Mesenteric fat pad (tissue), 1 donor: ENCODE results near the gene COL4A6. TPM values are rescaled to one million over a fixed set of nuclear protein-coding genes. Genes with fewer than 3 reads are reported as not detected.
"Not testable (repeated sequence)": the region's sequence is repeated elsewhere in the genome, so short reads cannot be mapped to it uniquely, and the experiment has no call there.

Experiments
- DNase-seq: peaks from one replicate; pipeline ENCODE4 v3.0.0-alpha.2; 2020; ENCODE audit warnings: low spot score
- long read RNA-seq: library from polyadenylated mRNA; unstranded; transcript quantifications from one replicate; pipeline ENCODE4 v2.0.0, GENCODE V29; 2020
- total RNA-seq: library from RNA; stranded (reverse); fragmentation: NEBNext Ultra II Directional; extraction: Animal tissue kit (Norgen Biotek cat#: 25700); gene quantifications from one replicate; pipeline ENCODE4 v1.2.1, GENCODE V29; 2021
- donor health status: DM: yes; HTN: yes; CAD: no.

The COL4A6 gene
- 0.16 TPM for total RNA-seq
- long read RNA-seq: 0 reads

- no peak for DNase-seq
Measured at GRCh38 chrX:108438110-108438623, at the start of gene COL4A6. Gene COL4A6, minus strand, starts transcription at chrX:108438422. Its CDS starts 226 bp downstream, at chrX:108438196.

DNA sequence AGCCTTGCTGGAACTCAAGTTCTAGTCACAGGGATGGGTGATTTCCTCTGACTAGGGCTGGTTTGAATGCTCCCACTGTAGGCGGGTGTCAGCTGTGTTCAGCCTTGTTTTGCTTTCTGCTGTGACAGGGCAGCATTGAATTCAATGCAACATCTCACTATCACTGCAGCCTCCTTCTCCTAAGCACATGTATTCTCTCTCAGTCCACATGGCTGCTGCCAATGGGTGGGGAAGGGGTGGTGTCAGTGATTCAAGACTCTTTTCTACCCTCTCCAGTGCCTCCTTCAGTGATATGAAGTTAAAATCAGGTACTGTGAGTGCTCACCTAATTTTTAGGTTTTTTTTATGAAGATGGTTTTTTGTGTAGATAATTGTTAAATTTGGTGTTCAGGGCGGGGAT is 47.7 kb upstream of the COL4A6 start:
- DNase-seq: no peak

GRCh38 chrX:108484251-108484650 is 46.0 kb upstream of the COL4A6 start:
- no peak for DNase-seq

DNA sequence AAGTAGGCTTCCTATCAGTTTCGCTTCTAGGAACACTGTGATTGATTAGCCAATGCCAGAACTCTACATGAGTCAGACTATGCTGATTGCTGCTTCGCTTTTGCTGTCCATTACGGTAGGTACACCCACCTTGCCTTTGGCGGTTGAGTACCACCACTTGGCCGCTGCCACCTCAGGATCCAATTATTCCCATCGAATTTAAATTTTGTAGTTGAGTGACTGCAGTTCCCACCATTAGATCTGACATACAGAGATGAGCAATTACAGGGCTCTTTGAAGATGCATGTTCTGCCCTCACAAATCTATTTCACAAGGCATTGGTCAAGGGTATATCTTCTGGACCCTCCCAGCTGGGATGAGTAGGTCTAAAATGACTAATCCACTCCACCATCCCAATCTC is 43.3 kb upstream of the COL4A6 start:
- DNase-seq: not testable (repeated sequence)

GRCh38 chrX:108473979-108474378 is 35.8 kb upstream of the COL4A6 start:
- DNase-seq: no peak

DNA sequence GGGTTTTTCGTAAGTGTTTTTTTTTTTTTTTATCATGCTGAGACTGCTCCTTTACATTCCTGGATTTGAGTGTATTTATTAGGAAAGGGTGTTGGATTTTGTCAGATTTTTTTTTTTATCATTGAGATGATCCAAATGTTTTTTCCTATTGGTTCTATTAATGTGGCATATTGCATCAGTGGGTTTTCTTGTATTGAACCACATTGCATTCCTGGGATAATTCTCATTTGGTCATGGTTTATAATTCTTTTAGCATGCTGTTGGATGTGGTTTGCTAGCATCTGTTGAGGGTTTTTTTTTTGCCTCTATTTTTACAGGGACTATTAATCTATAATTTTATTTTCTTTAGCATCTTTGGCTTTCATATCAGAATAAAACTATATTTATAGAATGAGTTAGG is 30.3 kb upstream of the COL4A6 start:
- DNase-seq: no peak

DNA sequence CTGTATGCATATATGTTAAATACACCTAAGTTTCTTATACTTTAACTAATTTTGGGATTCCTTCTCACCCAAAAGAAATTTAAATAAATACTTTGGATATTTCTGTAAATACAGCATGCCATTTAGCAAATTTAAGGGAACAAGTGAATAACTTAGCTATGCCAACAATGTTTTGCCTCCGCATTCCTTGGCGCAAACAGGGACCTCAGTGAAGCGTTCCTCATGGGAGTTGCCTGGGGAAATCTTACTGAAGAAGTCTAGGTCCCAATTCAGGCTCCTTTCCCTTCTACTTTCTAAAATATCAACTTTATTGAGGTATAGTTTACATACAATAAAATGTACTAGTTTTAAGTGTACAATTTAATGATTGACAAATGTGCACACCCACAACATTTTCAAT is 26.4 kb upstream of the COL4A6 start:
- no peak for DNase-seq

- no peak for DNase-seq
Measured at GRCh38 chrX:108456971-108457477, 18.8 kb upstream of the COL4A6 start.

DNA sequence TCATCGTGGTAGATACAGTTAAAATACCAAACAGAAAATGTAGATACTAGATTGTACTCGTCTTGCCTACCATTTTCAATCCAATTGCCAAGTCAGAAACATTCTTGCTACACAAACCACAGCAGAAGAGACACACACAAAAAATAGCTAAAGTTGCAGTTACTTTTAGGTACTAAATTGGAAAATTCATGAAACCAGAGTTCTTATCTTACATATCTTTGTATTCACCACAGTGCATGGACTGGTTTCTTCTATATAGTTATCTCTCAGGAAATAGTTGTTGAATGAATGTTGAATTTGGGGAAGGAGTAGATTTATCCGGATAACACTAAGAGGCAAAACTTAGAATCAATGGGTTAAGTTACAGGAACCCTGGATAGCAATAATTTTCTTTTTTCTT is 15.6 kb upstream of the COL4A6 start:
- DNase-seq: no peak

DNA sequence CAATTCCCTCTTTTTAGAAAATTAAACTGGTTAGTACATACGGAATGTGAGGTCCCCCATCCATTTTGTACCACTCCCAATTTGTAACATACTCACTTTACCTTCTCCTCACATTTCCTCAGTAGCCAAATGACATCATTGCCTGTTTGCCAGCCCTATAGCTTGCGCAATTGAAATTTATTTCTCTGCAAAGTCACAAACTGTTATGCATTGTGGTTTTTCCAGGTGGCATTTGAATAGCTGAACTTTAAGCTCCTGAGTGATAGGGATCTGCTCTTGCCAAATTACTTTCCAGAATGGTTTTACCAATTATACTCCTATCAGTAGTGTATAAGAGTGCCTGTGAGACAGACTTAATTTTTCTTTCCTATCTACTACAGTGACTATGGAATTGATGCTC is 9.1 kb upstream of the COL4A6 start:
- no peak for DNase-seq

GRCh38 chrX:108442901-108443464 is 4.8 kb upstream of the COL4A6 start:
- no peak for DNase-seq

DNA sequence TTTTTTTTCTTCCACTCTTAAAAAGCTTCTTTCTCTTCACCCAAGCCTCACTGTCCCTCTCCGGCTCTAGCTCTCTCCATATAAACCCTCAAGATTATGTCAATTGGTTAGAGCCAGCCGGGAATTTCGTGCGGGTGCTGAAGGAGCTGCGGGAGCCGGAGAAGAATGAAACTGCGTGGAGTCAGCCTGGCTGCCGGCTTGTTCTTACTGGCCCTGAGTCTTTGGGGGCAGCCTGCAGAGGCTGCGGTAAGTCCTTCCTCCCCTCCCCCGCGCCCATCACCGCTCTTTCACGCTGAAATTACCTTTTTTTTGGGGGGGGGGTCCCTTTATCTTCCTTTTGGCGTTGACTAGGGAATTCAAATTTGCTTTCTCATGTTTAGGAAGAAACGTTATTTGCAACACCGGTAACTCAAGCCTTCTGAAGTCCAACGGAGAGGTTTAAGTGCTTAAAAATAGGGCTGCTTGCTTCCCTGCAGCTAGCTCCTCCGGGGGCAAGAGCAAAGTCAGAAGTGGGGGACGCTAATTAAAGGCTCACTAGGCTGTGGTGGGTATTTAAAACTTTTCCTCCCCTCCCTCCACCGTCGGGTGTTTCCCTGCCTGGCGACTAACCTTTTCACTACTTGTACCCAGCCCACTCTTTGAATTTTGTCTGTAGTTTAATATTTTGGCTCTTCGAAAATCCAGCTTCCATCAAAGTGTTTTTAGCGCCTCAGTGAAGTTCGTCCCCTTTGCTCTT is 1.9 kb upstream of the COL4A6 start:
- DNase-seq: no peak

DNA sequence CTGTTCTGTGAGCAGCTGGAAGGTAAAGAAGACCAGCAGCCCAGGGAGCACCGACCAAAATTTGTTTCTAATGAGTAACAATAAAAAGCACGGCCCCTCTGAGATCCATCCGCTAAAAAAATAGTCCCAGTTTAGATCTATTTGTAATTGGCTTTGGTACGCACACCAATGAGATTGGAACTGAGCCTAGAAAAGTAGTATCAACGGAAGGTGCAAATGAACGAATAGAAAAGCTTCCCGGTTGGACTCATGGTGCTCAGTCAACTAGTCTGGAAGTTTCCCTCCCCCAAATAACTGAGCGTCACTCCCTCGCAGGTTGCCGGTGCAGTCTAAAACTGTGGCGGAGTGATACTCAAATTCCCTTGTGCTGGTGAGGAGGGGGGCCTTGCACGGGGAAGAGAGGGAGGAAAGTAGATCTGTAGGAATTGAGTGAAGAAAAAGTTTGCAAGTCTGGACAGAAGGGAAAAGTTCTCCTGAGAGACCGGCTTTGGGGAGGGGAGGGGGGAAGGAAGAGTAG is 1.3 kb upstream of the COL4A6 start, which contains the start of gene COL4A5:
COL4A5 (plus strand) TSS at position 413 of the 517 bp plus-strand sequence. CDS start 288 bp downstream, outside the sequence.
- DNase-seq: no peak

- no peak for DNase-seq
Measured at GRCh38 chrX:108437349-108438109, 693 bp downstream of the COL4A6 start.

GRCh38 chrX:108435261-108435660 is 3.0 kb downstream of the COL4A6 start:
- DNase-seq: no peak

DNA sequence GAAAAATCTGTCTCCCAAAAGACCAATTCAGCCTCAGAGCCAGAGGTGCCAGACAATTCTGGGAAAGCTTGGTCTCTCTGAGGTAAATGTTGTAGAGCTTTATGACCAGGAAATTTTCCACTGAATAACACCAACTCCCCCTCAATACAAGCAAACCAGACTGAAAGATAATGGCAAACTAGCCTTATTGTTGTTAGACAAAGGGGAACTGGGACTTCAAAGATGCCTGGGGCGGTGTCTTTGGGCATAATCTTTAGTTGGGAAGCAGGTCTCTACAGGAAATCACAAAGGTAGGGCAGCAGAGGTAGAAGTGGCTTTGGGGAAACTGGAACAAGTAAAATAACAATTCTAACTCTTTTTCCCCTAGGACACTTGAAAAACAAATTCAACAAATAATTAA is 12.0 kb downstream of the COL4A6 start:
- no peak for DNase-seq

DNA sequence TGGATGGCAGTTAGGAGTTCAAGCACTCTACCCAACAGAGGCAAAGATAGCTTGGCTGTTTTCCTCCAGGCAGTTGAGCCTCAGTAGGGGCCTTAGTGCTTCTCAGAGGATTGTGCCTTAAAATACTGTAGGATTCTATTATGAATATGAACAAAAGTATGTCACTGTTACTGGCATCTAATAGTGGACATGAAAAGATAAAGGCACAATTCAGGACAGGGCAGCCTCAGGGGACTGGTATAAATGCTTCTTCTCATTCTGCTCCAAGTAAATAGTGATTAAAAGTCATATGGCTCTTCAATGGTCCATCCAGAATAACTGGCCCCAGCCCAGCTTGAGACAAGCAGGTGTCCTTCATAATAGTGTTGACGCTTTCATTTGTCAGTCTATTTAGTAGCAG is 17.7 kb downstream of the COL4A6 start:
- no peak for DNase-seq

- DNase-seq: no peak
Measured at GRCh38 chrX:108419401-108419800, 18.8 kb downstream of the COL4A6 start.

- no peak for DNase-seq
Measured at GRCh38 chrX:108417257-108417656, 21.0 kb downstream of the COL4A6 start.

DNA sequence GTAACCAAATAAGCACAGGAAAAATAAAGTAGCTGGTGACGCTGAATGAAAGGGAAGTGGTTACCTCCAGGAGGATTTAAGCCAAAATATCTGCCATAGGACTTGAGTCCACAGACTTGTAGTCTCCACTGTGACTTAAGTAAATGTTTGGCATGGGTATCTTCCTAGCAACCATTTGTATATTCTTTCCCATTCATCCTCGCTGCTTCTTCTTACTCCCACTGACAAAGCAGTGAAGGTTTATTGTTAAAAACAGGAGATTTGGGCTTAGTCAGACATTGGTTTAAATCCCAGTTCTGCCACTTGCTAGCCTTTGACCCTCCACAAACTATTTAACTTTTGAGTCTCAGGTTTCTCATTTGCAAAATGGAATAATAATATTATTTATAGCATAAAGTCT is 22.3 kb downstream of the COL4A6 start:
- no peak for DNase-seq

GRCh38 chrX:108415146-108415545 is 23.1 kb downstream of the COL4A6 start:
- no peak for DNase-seq

GRCh38 chrX:108412783-108413182 is 25.4 kb downstream of the COL4A6 start:
- no peak for DNase-seq
